ENCODE data around the gene SLC16A10.
A peak's percentile ranks its signal among the peaks of the same experiment; 100 is the strongest.
"Not testable (repeated sequence)": the region's sequence is repeated elsewhere in the genome, so short reads cannot be mapped to it uniquely, and the experiment has no call there.

Gene SLC16A10

GRCh38 chr6:111189666-111190210 is 102.4 kb downstream of the SLC16A10 start:
- not testable (repeated sequence) for DNase-seq

- DNase-seq = no peak
These were observed 103.3 kb downstream of the SLC16A10 start for GRCh38 chr6:111190637-111191036.

- not testable (repeated sequence) for DNase-seq
These were observed 103.8 kb downstream of the SLC16A10 start for GRCh38 chr6:111191136-111191535.

GRCh38 chr6:111192911-111193555 is 105.7 kb downstream of the SLC16A10 start:
- no peak for DNase-seq

- no peak for DNase-seq
These were observed 108.4 kb downstream of the SLC16A10 start for GRCh38 chr6:111195656-111196055.

- DNase-seq = no peak
These were observed 111.5 kb downstream of the SLC16A10 start for GRCh38 chr6:111198841-111199240.

- no peak for DNase-seq
These were observed 112.6 kb downstream of the SLC16A10 start for GRCh38 chr6:111199935-111200334.

- DNase-seq = no peak
These were observed 113.3 kb downstream of the SLC16A10 start for GRCh38 chr6:111200350-111201243.

GRCh38 chr6:111201244-111201554 is 113.9 kb downstream of the SLC16A10 start:
- DNase-seq = no peak

- no peak for DNase-seq
These were observed 114.5 kb downstream of the SLC16A10 start for GRCh38 chr6:111201764-111202163.

- not testable (repeated sequence) for DNase-seq
These were observed 116.2 kb downstream of the SLC16A10 start for GRCh38 chr6:111203539-111203938.

GRCh38 chr6:111204305-111204704 is 117.0 kb downstream of the SLC16A10 start:
- no peak for DNase-seq

GRCh38 chr6:111204881-111205280 is 117.6 kb downstream of the SLC16A10 start:
- no peak for DNase-seq

- no peak for DNase-seq
These were observed 118.2 kb downstream of the SLC16A10 start for GRCh38 chr6:111205502-111205901.

- DNase-seq = no peak
These were observed 120.0 kb downstream of the SLC16A10 start for GRCh38 chr6:111207141-111207858.

GRCh38 chr6:111208933-111209332 is 121.6 kb downstream of the SLC16A10 start:
- no peak for DNase-seq

GRCh38 chr6:111210194-111210728 is 123.0 kb downstream of the SLC16A10 start:
- DNase-seq = peak; percentile 13

- no peak for DNase-seq
These were observed 124.2 kb downstream of the SLC16A10 start for GRCh38 chr6:111211411-111212030.

- no peak for DNase-seq
These were observed 125.3 kb downstream of the SLC16A10 start for GRCh38 chr6:111212625-111213024.

GRCh38 chr6:111215131-111215530 is 127.8 kb downstream of the SLC16A10 start:
- no peak for DNase-seq

GRCh38 chr6:111219785-111220184 is 132.5 kb downstream of the SLC16A10 start:
- DNase-seq = no peak

- DNase-seq = no peak
These were observed 133.2 kb downstream of the SLC16A10 start for GRCh38 chr6:111220383-111221031.

Data from DMS 273 treated with DMSO at 0.1 percent for 48 hours (cell line).